ENCODE measurements around the gene TRIM26.
"Not testable (repeated sequence)": the region's sequence is repeated elsewhere in the genome, so short reads cannot be mapped to it uniquely, and the experiment has no call there.

Gene TRIM26

GRCh38 chr6:30152910-30153610 lies 60.1 kb downstream of the TRIM26 start:
- no peak for DNase-seq

- no peak for DNase-seq
Measured at GRCh38 chr6:30152016-30152673, 61.1 kb downstream of the TRIM26 start.

- no peak for DNase-seq
Measured at GRCh38 chr6:30151580-30151979, 61.6 kb downstream of the TRIM26 start.

- no peak for DNase-seq
Measured at GRCh38 chr6:30150671-30151395, 62.4 kb downstream of the TRIM26 start.

- DNase-seq: no peak
Measured at GRCh38 chr6:30149858-30150550, 63.2 kb downstream of the TRIM26 start.

- no peak for DNase-seq
Measured at GRCh38 chr6:30149234-30149633, 64.0 kb downstream of the TRIM26 start.

- no peak for DNase-seq
Measured at GRCh38 chr6:30147096-30147495, 66.1 kb downstream of the TRIM26 start.

- DNase-seq: no peak
Measured at GRCh38 chr6:30145818-30146217, 67.4 kb downstream of the TRIM26 start.

GRCh38 chr6:30144811-30145210 lies 68.4 kb downstream of the TRIM26 start:
- no peak for DNase-seq

- no peak for DNase-seq
Measured at GRCh38 chr6:30143780-30144179, 69.4 kb downstream of the TRIM26 start.

- no peak for DNase-seq
Measured at GRCh38 chr6:30142665-30143064, 70.5 kb downstream of the TRIM26 start.

GRCh38 chr6:30140240-30140639 lies 73.0 kb downstream of the TRIM26 start:
- not testable (repeated sequence) for DNase-seq

- DNase-seq: no peak
Measured at GRCh38 chr6:30136570-30137286, 76.5 kb downstream of the TRIM26 start.

GRCh38 chr6:30135757-30136156 lies 77.4 kb downstream of the TRIM26 start, which contains the start of gene TRIM40:
Gene TRIM40, plus strand, starts transcription at chr6:30136140. Its CDS starts 897 bp downstream, at chr6:30137037.
- no peak for DNase-seq

- no peak for DNase-seq
Measured at GRCh38 chr6:30135147-30135546, 78.1 kb downstream of the TRIM26 start.

All from NCI-H1092 (cell line).